HG03575 (cell line): ENCODE data around the gene SNX15.

Experiments
- ATAC-seq: cut with Tn5 transposase; IDR thresholded peaks from one replicate; pipeline ENCODE4 v1.9.1; 2021; ENCODE audit not compliant: unreplicated experiment, insufficient number of reproducible peaks, low FRiP score; ENCODE audit errors: extremely low read depth

The SNX15 gene

DNA sequence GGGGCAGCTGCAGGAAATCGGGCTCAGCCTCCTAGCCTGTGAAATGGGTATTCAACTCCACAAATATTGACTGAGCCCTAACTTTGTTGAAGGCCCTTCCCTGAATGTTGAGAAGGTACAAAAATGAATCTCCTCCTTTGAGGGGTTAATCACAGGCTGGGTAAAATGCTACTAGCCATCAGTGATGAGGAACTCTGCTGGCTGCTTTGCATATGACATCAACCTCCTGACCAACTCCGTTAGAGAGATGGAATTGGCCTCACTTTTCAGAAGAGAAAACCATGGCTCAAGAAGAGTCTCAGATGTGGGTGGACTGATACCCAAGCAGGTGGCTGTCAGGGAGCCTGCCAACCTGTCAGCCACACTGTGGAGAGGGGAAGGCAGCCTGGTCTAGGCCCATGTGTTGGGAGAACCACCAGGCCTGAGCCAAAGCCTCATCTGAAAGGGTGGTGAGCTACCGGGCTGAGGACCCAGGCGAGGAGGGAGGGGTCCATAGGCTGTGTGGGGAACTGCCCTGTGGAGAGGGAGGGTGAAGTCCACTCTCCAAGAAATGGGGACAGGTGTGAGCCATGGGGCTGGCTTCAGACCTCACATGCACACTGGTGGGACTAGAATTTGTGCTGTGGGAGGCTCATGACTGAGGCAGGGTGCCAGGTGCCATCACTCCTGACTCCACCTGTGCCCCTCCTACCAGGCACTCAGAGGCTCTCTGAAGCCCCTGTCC, 44.8 kb downstream of the SNX15 start:
- ATAC-seq, result no peak

DNA sequence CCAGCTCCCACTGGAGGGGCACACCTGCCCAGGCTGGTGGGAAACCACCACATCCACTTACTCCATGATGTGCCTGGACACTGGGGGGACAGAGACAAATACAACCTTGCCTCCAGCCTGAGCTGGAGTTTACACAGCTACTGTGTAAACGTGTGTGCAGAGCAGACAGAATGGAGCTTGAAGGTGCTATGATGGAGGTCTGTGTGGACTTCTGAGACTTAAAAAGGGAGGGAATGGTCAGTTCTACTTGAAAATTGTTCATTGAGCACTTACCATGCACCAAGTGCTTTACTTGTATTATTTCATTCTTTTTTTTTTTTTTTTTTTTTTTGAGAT, 45.4 kb downstream of the SNX15 start:
- ATAC-seq, result no peak

DNA sequence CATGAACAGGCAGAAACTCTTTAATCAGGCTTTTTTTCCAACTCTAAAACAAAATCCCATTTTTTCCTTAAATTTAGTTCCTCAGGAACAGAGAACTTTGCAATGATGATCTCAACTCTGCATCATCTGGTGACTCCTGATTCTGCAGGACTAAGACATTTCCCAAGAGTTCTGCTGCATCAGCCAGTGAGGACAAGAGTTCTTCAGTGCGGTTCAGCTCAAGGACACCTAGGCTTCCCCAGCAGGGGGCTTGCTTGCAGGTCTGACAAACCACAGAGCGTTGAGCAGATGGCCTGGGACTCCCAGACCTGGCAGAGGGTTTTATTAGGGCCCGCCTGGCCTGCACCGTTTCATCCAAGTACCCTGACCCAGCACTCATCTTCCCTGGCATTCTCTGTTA, 50.2 kb downstream of the SNX15 start:
- ATAC-seq, result no peak

DNA sequence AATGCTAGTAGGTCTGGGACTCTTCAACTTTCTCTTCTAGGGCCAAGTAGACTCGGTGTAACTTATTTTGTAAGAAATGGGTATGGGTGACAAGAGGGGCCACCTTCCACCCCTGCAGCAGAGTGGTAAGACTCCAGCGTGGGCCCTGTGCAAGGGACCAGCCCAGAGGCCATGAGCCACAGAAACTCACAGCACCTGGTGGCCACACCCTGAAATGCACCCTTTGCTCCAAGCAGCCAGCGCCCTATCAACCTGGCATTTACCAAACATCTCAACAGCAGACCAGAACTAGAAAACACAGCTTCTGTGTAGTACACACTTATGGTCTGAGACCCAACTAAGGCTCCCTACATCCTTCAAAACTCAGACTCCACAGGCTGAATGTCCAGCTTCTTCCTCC, 50.9 kb downstream of the SNX15 start:
- ATAC-seq, result no peak

DNA sequence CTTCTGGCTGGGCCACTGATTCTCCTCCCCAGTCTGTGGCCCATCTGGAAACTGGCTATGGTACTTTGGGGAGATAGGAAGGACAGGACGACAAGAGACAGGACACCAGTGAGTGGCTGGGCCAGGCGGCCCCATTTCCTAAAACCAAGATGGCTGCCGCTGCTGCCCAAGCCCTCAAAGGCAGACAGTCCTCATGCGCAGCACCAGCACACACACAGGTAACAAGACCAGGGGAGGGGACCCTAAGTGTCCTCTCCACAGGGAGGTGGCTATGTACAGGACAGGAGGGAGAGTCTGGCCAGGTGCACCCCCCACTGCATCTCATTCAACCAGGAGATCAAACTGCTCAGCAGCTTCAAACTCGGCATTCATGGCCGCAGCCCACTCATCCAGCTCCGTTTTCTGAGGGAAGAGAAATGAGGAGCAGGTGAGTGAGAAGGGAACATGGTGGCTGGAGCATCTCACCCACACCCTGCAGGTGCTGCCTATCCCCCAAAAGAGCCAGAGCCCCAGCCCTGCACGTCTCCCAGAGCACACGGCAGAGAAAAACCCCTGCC, 51.6 kb downstream of the SNX15 start:
- ATAC-seq, result no peak

DNA sequence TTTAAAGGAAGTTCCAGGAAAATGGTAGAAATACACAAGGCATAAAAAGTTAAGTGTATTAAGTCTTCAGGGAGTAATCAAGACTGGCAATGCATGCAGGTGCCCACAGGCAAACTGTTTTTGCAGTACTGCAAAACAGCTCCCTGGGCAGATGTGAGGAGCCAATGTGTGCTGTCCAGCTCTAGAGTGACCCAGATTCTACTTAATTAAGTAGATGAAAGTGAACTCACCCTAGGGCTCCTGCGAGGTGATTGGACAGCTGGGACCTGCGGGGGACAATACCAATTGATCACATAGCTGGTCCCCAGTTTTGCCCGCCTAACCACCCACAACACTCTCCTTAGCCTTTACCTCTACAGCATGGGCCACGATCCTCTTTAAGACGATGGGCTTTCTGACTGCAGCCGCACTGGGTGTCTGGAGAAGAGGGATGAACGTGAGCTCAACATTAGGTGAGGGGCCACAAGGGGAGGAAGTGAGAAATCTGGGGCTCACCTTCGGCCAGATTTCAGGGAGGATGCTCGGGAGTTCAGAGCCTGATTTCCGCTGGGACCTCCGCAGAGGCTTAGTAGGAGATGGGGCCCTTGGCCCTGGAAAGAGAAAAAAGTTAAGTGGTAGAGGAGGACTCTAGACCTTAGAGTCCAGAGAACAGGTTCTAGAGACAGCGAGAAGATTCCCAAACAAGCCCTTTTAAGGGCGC, 56.0 kb downstream of the SNX15 start:
- no peak for ATAC-seq

DNA sequence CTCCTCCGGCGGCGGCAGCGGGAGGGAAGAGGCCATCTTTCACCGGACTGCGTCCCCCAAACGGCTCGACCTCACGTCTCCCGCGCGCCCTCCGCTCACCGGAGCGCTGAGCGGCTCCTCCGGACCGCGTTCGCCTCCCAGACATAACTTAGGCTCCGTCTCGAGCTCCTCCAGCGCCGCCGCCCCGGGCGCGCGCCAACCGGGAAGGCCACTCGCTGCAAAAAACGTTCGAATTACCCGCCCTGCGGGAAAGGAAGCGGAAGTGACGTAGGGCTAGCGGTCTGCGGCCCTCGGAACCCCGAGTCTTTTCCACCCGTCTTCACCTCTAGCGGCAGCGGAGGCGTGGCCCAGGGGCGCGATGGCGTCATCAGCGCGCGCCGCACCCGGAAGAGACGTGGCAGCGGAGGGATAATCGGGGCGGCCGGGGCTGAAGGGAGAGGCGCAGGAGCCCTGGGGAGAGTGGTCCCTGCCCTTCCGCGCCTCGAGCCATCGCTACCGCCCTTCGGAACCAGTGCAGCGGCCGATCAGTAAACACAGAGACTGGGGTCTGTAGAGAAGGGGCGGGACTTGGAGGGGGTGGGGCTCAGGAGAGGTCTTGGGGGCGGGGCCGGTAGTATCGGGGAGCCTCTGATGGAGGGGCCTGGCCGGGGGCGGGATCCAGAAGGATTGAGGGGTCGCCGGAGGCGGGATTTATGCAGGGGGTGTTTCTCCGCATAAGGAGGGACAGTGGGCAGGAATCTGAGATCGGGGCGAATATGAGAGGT, 56.8 kb downstream of the SNX15 start, which contains the start of the genes CDCA5 and ZFPL1:
Gene CDCA5 (minus strand): TSS at position 207 of the 764 bp plus-strand sequence. CDS start 62 bp downstream, at position 145.
Gene ZFPL1 (plus strand): TSS at position 389 of the 764 bp plus-strand sequence. CDS start 477 bp downstream, outside the sequence.
- no peak for ATAC-seq

DNA sequence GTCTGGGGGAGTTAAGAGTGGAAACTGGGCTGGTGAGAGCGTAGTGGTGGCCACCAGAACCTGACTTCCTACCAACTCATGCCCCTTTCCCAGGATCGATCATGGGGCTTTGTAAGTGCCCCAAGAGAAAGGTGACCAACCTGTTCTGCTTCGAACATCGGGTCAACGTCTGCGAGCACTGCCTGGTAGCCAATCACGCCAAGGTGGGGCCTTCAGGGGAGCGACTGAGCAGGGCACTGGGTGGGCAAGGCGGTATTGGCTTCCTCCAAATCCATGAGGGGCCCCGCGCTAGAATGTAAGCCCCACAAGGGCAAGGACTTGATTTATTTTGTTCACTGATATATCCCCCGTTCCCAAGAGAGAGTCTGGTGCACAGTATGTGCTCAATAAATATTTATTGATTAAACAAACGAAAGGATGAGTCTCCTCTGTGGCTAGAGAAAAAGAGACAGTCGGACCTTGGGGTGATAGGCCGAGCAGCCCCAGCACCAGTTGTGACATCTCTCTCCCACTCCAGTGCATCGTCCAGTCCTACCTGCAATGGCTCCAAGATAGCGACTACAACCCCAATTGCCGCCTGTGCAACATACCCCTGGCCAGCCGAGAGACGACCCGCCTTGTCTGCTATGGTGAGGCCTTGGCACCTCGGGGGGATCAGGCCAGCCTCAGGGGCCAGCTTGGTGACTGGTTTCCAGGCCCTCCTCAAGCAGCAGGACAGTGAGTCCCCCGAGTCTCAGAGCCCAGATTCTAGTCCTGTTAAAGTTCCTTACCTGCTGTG, 57.5 kb downstream of the SNX15 start:
- ATAC-seq, result no peak

DNA sequence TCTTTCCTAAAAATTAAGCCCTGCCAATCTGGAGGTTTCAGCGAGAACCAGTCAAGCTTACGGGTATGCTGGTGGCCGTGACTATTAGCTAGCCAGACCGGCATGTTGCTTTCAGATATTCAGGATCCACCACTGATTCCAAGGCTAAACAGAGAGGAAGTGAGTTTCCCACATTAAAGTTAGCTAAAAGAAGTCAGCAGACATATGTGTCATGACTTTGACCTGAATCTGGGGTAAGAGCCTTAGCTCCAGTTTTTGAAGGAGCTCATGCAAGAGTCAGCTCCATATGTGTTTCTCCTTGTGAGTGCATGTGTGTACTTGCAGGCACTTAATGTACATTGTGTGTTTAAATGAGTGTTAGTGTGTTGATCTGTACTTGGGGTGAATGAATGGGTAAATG, 58.2 kb downstream of the SNX15 start:
- ATAC-seq, result no peak

DNA sequence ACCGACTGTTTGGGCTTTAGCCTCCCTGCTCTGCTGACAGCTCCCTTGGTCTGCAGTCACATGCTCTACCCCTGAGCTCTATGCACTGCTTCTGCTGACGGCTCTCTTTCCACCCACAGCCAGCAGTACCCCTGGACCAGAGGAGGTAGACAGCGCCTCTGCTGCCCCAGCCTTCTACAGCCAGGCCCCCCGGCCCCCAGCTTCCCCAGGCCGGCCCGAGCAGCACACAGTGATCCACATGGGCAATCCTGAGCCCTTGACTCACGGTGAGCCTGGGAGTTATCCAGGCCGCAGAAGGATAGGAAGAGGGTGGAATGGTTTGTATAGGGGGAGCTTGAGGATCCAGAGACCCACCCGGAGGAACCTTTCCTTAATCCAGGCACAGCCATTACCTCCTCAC, 59.6 kb downstream of the SNX15 start:
- no peak for ATAC-seq

DNA sequence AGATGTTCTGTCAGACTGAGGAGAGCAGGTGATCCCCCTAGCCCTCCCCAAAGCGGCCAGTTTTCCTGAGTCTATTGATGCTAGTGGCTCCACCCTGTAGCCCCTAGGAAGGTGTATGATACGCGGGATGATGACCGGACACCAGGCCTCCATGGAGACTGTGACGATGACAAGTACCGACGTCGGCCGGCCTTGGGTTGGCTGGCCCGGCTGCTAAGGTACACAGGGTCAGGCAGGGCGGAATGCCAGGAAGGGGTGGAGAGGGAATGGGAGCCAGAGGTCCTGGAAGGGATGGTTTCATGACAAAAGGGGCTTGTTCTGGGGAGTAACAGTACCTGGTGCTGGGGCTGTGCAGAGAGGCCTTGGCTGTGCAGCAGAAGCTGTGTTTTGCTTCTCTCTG, 60.0 kb downstream of the SNX15 start:
- no peak for ATAC-seq

DNA sequence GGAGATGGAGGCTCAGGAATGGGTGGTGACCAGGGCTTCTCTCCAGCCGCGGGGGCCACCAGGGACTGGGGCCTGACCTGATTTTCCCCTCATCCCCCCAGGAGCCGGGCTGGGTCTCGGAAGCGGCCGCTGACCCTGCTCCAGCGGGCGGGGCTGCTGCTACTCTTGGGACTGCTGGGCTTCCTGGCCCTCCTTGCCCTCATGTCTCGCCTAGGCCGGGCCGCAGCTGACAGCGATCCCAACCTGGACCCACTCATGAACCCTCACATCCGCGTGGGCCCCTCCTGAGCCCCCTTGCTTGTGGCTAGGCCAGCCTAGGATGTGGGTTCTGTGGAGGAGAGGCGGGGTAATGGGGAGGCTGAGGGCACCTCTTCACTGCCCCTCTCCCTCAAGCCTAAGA, 60.6 kb downstream of the SNX15 start:
- no peak for ATAC-seq

DNA sequence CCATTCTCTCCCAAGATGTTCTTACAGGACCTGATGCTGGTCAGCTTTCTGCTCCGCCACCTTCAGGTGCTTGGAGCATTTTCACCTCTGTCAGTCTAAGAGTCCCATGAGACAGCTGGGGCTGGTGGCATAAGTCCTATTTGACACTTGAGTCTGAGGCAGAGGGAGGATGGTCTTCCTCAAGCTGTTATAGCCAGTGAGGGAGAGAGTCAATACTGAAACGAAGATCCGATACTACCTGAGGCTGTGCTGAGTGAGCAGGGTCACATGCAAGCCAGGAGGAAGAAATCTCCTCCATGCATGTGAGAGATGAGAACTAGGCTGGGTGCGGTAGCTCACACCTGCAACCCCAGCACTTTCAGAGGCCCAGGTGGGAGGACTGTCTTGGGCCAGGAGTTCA, 62.4 kb downstream of the SNX15 start:
- ATAC-seq, result no peak
